Neural cell (in vitro differentiated cells): ENCODE measurements around the gene XPR1.

Experiments used
- POLR2AphosphoS5 ChIP-seq: IDR thresholded peaks from 2 replicates; pipeline ENCODE4 v1.6.1; 2012
- TF ChIP-seq, protein P1 (sequence below): fragments of 450-650 bp; IDR thresholded peaks from 2 replicates; pipeline ENCODE4 v1.5.1; 2014; ENCODE audit warnings: antibody characterized with exemption, mild to moderate bottlenecking, moderate library complexity; ENCODE audit not compliant: poor library complexity, severe bottlenecking

DNA sequence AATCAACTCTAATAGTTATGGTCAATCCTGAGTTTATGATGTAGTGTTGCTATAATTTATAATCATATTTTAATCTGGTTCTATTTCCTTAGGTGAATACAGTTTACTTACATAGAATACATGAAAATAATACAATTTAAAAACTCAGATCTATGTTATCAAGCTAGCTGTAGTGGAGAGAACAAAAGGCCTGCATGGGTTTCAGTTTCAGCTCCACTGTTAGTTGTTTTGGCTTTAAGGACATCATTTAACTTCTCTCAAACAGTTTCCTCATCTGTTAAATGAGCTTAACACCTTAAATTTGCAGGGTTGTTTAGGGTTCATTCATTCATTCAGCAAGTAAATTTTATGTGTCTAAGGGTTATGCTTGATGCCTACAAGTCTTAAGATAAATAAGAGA, 182.4 kb downstream of the XPR1 start:
- TF ChIP-seq, protein P1, sequence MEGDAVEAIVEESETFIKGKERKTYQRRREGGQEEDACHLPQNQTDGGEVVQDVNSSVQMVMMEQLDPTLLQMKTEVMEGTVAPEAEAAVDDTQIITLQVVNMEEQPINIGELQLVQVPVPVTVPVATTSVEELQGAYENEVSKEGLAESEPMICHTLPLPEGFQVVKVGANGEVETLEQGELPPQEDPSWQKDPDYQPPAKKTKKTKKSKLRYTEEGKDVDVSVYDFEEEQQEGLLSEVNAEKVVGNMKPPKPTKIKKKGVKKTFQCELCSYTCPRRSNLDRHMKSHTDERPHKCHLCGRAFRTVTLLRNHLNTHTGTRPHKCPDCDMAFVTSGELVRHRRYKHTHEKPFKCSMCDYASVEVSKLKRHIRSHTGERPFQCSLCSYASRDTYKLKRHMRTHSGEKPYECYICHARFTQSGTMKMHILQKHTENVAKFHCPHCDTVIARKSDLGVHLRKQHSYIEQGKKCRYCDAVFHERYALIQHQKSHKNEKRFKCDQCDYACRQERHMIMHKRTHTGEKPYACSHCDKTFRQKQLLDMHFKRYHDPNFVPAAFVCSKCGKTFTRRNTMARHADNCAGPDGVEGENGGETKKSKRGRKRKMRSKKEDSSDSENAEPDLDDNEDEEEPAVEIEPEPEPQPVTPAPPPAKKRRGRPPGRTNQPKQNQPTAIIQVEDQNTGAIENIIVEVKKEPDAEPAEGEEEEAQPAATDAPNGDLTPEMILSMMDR, result no peak
- TF ChIP-seq POLR2AphosphoS5, result no peak
